Thyroid gland (tissue), 4 donors: ENCODE measurements around the gene DDX46.

Source experiments
- POLR2A ChIP-seq, 2 donors: fragments of 450-650 bp; IDR thresholded peaks; one replicate each; pipeline ENCODE4 v1.6.1; 2017; ENCODE audit warnings: antibody characterized with exemption in 2 of 2, mild to moderate bottlenecking in 2 of 2, moderate library complexity in 1 of 2
- TF ChIP-seq, protein P1 (sequence below), 6 experiments: fragments of 200-600 bp in 3 of 6; fragments of 450-650 bp in 3 of 6; sonication (generic) in 3 of 6; IDR thresholded peaks; one replicate each; pipeline ENCODE4 v1.5.1; 2016 to 2019; ENCODE audit warnings: antibody characterized with exemption in 6 of 6, mild to moderate bottlenecking in 2 of 6, inconsistent platforms in 1 of 6, moderate library complexity in 1 of 6

- TF ChIP-seq, protein P1, sequence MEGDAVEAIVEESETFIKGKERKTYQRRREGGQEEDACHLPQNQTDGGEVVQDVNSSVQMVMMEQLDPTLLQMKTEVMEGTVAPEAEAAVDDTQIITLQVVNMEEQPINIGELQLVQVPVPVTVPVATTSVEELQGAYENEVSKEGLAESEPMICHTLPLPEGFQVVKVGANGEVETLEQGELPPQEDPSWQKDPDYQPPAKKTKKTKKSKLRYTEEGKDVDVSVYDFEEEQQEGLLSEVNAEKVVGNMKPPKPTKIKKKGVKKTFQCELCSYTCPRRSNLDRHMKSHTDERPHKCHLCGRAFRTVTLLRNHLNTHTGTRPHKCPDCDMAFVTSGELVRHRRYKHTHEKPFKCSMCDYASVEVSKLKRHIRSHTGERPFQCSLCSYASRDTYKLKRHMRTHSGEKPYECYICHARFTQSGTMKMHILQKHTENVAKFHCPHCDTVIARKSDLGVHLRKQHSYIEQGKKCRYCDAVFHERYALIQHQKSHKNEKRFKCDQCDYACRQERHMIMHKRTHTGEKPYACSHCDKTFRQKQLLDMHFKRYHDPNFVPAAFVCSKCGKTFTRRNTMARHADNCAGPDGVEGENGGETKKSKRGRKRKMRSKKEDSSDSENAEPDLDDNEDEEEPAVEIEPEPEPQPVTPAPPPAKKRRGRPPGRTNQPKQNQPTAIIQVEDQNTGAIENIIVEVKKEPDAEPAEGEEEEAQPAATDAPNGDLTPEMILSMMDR (IDR thresholded peaks at IDR 0.05): no peak
- no peak for TF ChIP-seq POLR2A (IDR thresholded peaks at IDR 0.05)
Measured at GRCh38 chr5:134813827-134814226, 55.2 kb downstream of the DDX46 start.
